GM23338 (cell line): ENCODE data around the gene KDM4B. TPM values are rescaled to one million over a fixed set of nuclear protein-coding genes. Genes with fewer than 3 reads are reported as not detected.

Experiments
- ATAC-seq: fragments of 200-7000 bp; cut with Tn5 transposase; 3 replicates; pipeline ENCODE4 v1.9.1; 2020
- DNase-seq: peaks from one replicate; pipeline ENCODE4 v3.0.0-alpha.2; 2015; ENCODE audit warnings: low spot score
- H2AFZ ChIP-seq: fragments of 200-600 bp; sonication (generic); 2 replicates; pipeline ENCODE4 v1.8.0; 2016; ENCODE audit warnings: antibody characterized with exemption, mild to moderate bottlenecking, moderate library complexity
- H3F3A ChIP-seq: fragments of 200-600 bp; sonication (generic); replicated peaks from 2 replicates; pipeline ENCODE4 v1.8.0; 2017; ENCODE audit warnings: antibody characterized with exemption, mixed run types, low read depth
- H3K27ac ChIP-seq: fragments of 200-600 bp; sonication (generic); 2 replicates; pipeline ENCODE4 v1.6.1; 2016; ENCODE audit warnings: low read depth
- H3K27me3 ChIP-seq: fragments of 200-600 bp; sonication (generic); 2 replicates; pipeline ENCODE4 v1.8.0; 2016; ENCODE audit warnings: mild to moderate bottlenecking, mixed run types, moderate library complexity; ENCODE audit not compliant: insufficient read depth
- H3K36me3 ChIP-seq: fragments of 200-600 bp; sonication (generic); 2 replicates; pipeline ENCODE4 v1.8.0; 2016; ENCODE audit warnings: mild to moderate bottlenecking; ENCODE audit not compliant: insufficient read depth
- H3K4me1 ChIP-seq: fragments of 200-600 bp; sonication (generic); 2 replicates; pipeline ENCODE4 v1.8.0; 2016; ENCODE audit warnings: mild to moderate bottlenecking, moderate library complexity; ENCODE audit not compliant: insufficient read depth
- H3K4me2 ChIP-seq: fragments of 200-600 bp; sonication (generic); 2 replicates; pipeline ENCODE4 v1.7.1; 2017; ENCODE audit warnings: mixed run types
- H3K4me3 ChIP-seq: fragments of 200-600 bp; sonication (generic); 2 replicates; pipeline ENCODE4 v1.6.1; 2016; ENCODE audit warnings: mixed run types
- H3K79me2 ChIP-seq: fragments of 200-600 bp; sonication (generic); replicated peaks from 2 replicates; pipeline ENCODE4 v1.8.0; 2017; ENCODE audit warnings: mild to moderate bottlenecking; ENCODE audit not compliant: insufficient read depth
- H3K9me2 ChIP-seq: fragments of 200-600 bp; sonication (generic); 2 replicates; pipeline ENCODE4 v1.8.0; 2017; ENCODE audit not compliant: insufficient read depth
- H4K20me1 ChIP-seq: fragments of 200-600 bp; sonication (generic); replicated peaks from 2 replicates; pipeline ENCODE4 v1.8.0; 2017; ENCODE audit warnings: mild to moderate bottlenecking; ENCODE audit not compliant: insufficient read depth
- H3K27ac Mint-ChIP-seq: 2 replicates; pipeline ENCODE4 v1.8.0; 2020; ENCODE audit warnings: inconsistent platforms, mild to moderate bottlenecking, moderate library complexity, mixed read lengths
- H3K27me3 Mint-ChIP-seq: 3 replicates; pipeline ENCODE4 v1.8.0; 2022; ENCODE audit warnings: low read depth, mild to moderate bottlenecking, moderate library complexity, mixed read lengths, inconsistent platforms; ENCODE audit not compliant: insufficient read depth, poor library complexity
- H3K36me3 Mint-ChIP-seq: 3 replicates; pipeline ENCODE4 v1.8.0; 2021; ENCODE audit warnings: low read depth, mild to moderate bottlenecking, inconsistent platforms, moderate library complexity, mixed read lengths
- H3K4me1 Mint-ChIP-seq: 3 replicates; pipeline ENCODE4 v1.8.0; 2020; ENCODE audit warnings: mild to moderate bottlenecking, inconsistent platforms, mixed read lengths
- H3K4me3 Mint-ChIP-seq: 3 replicates; pipeline ENCODE4 v1.8.0; 2021; ENCODE audit warnings: moderate library complexity, mild to moderate bottlenecking, inconsistent platforms, mixed read lengths
- H3K9me3 Mint-ChIP-seq: 3 replicates; pipeline ENCODE4 v1.8.0; 2020; ENCODE audit warnings: moderate library complexity, mild to moderate bottlenecking, inconsistent platforms, mixed read lengths
- CREB1 ChIP-seq: fragments of 250-450 bp; sonication (Bioruptor Pico); IDR thresholded peaks from 2 replicates; pipeline ENCODE4 v1.5.0; 2020; ENCODE audit warnings: low read depth, mild to moderate bottlenecking, moderate library complexity
- EZH2 ChIP-seq: fragments of 200-600 bp; sonication (generic); IDR thresholded peaks from one replicate; pipeline ENCODE4 v1.8.0; 2017; ENCODE audit warnings: antibody characterized with exemption, mild to moderate bottlenecking, low read depth; ENCODE audit not compliant: unreplicated experiment
- EZH2phosphoT487 ChIP-seq: fragments of 200-600 bp; sonication (generic); IDR thresholded peaks from one replicate; pipeline ENCODE4 v1.8.1; 2018; ENCODE audit warnings: antibody characterized with exemption; ENCODE audit not compliant: unreplicated experiment
- JUNB ChIP-seq: IDR thresholded peaks from one replicate; pipeline ENCODE4 v1.6.1; 2016; ENCODE audit warnings: antibody characterized with exemption; ENCODE audit not compliant: unreplicated experiment
- NANOG ChIP-seq: IDR thresholded peaks from 2 replicates; pipeline ENCODE4 v1.6.1; 2016; ENCODE audit warnings: antibody characterized with exemption, borderline replicate concordance
- POLR2AphosphoS5 ChIP-seq: IDR thresholded peaks from 2 replicates; pipeline ENCODE4 v1.6.1; 2016; ENCODE audit warnings: antibody characterized with exemption, low read depth
- STAT1 ChIP-seq: IDR thresholded peaks from one replicate; pipeline ENCODE4 v1.6.1; 2016; ENCODE audit warnings: antibody characterized with exemption; ENCODE audit not compliant: unreplicated experiment
- ZNF114 ChIP-seq: fragments of 250-450 bp; sonication (Bioruptor Pico); IDR thresholded peaks from 2 replicates; pipeline ENCODE4 v1.5.0; 2020; ENCODE audit warnings: mild to moderate bottlenecking, moderate library complexity
- ZNF331 ChIP-seq: fragments of 250-450 bp; sonication (Bioruptor Pico); IDR thresholded peaks from 2 replicates; pipeline ENCODE4 v1.5.0; 2020; ENCODE audit warnings: low read depth, mild to moderate bottlenecking, moderate library complexity
- polyA plus RNA-seq: library from polyadenylated mRNA; unstranded; fragments of >200 nt; fragmentation: Nextera tagmentation; extraction: Ambion mirVana; gene quantifications from 2 replicates; pipeline ENCODE4 v1.2.1, GENCODE V29; 2016
- total RNA-seq: library from RNA; depleted of rRNA; stranded (reverse); fragments of >200 nt; shearing (Covaris generic); gene quantifications from 2 replicates; pipeline ENCODE4 v1.2.3, GENCODE V29; 2014
- TF ChIP-seq, protein P1 (sequence below): IDR thresholded peaks from one replicate; pipeline ENCODE4 v1.6.1; 2018; ENCODE audit warnings: antibody characterized with exemption; ENCODE audit not compliant: unreplicated experiment
- TF ChIP-seq, protein P2 (sequence below): IDR thresholded peaks from 2 replicates; pipeline ENCODE4 v1.6.1; 2016; ENCODE audit warnings: antibody characterized with exemption
- TF ChIP-seq, protein P3 (sequence below), 2 experiments: fragments of 200-600 bp in 1 of 2; sonication (generic) in 1 of 2; conservative IDR thresholded peaks; 2 replicates each; pipeline versions ENCODE4 v1.5.1 to v1.6.1; 2016 to 2017; ENCODE audit warnings: antibody characterized with exemption in 2 of 2, low read depth in 2 of 2, mild to moderate bottlenecking in 2 of 2, moderate library complexity in 1 of 2

KDM4B gene
- total and polyA plus RNA-seq, 2 experiments from 2014 or later = 9.1 to 27.6 TPM

DNA sequence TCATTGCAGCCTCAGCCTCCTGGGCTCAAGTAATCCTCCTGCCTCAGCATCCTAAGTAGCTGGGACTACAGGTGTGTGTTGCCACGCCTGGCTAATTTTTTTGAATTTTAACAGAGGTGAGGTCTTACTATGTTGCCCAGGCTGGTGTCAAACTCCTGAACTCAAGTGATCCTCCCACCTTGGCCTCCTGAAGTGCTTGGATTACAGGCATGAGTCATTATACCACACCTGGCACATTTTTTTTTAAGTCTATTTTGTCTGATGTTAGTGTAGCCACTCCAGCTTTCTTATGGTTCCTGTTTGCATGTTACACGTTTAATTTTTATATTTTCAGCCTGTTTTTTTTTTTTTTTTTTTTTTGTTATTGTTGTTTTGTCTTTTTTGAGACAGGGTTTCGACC lies 24.8 kb downstream of the KDM4B start:
- H3K9me3 Mint-ChIP-seq = no peaks in the 10 kb centered on the region
- ATAC-seq = no peak

DNA sequence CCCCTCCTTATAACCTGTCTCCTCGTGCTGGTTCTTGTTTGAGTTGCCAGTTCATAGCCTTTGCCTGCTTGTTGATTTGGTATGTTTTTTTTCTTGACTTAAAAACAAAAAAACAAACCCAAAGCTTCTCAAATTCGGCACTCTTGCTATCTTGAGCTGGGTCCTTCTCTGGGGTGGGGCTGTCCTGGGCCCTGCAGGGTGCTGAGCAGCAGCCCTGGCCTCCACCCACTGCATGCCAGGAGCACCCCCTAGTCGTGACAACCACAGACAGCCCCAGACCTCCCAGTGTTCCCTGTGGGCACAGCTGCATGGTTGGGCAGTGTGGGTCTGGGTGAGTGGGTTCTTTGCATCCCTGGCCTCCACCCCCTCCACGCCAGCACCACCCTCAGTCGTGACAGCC lies 27.8 kb downstream of the KDM4B start:
- no peaks in the 10 kb centered on the region for H3K27me3 ChIP-seq
- peaks cover 4% of the 10 kb centered on the region; the same call in 1 of the 2 replicates for H3F3A ChIP-seq
- no peaks in the 10 kb centered on the region; the same call in 2 of the 3 replicates for H3K36me3 Mint-ChIP-seq
- H3K36me3 ChIP-seq = no peaks in the 10 kb centered on the region
- H3K4me1 ChIP-seq = no peaks in the 10 kb centered on the region
- DNase-seq (no peak), ATAC-seq (no peak)
- peaks cover 23% of the 10 kb centered on the region; the same call in 1 of the 2 replicates for H4K20me1 ChIP-seq
- H3K27ac ChIP-seq = no peak overlapping the region
- no peak overlapping the region for H3K4me2 ChIP-seq
- no peaks in the 10 kb centered on the region; the same call in 2 of the 3 replicates for H3K4me1 Mint-ChIP-seq
- no peak overlapping the region for H3K4me3 Mint-ChIP-seq
- no peaks in the 10 kb centered on the region for H3K9me2 ChIP-seq
- no peak overlapping the region for H2AFZ ChIP-seq
- no peak overlapping the region for H3K4me3 ChIP-seq
- no peaks in the 10 kb centered on the region for H3K9me3 Mint-ChIP-seq
- H3K79me2 ChIP-seq = peaks cover 74% of the 10 kb centered on the region
- peaks cover 3% of the 10 kb centered on the region for H3K27me3 Mint-ChIP-seq
- no peak overlapping the region for H3K27ac Mint-ChIP-seq
- TF ChIP-seq POLR2AphosphoS5 (no peak), ZNF114 (no peak), EZH2phosphoT487 (no peak), JUNB (no peak), STAT1 (no peak), EZH2 (no peak), NANOG (no peak), ZNF331 (CRISPR knock-in tag) (no peak), CREB1 (CRISPR knock-in tag) (no peak)
- TF ChIP-seq, protein P1, sequence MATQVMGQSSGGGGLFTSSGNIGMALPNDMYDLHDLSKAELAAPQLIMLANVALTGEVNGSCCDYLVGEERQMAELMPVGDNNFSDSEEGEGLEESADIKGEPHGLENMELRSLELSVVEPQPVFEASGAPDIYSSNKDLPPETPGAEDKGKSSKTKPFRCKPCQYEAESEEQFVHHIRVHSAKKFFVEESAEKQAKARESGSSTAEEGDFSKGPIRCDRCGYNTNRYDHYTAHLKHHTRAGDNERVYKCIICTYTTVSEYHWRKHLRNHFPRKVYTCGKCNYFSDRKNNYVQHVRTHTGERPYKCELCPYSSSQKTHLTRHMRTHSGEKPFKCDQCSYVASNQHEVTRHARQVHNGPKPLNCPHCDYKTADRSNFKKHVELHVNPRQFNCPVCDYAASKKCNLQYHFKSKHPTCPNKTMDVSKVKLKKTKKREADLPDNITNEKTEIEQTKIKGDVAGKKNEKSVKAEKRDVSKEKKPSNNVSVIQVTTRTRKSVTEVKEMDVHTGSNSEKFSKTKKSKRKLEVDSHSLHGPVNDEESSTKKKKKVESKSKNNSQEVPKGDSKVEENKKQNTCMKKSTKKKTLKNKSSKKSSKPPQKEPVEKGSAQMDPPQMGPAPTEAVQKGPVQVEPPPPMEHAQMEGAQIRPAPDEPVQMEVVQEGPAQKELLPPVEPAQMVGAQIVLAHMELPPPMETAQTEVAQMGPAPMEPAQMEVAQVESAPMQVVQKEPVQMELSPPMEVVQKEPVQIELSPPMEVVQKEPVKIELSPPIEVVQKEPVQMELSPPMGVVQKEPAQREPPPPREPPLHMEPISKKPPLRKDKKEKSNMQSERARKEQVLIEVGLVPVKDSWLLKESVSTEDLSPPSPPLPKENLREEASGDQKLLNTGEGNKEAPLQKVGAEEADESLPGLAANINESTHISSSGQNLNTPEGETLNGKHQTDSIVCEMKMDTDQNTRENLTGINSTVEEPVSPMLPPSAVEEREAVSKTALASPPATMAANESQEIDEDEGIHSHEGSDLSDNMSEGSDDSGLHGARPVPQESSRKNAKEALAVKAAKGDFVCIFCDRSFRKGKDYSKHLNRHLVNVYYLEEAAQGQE = no peak
- TF ChIP-seq, protein P2, sequence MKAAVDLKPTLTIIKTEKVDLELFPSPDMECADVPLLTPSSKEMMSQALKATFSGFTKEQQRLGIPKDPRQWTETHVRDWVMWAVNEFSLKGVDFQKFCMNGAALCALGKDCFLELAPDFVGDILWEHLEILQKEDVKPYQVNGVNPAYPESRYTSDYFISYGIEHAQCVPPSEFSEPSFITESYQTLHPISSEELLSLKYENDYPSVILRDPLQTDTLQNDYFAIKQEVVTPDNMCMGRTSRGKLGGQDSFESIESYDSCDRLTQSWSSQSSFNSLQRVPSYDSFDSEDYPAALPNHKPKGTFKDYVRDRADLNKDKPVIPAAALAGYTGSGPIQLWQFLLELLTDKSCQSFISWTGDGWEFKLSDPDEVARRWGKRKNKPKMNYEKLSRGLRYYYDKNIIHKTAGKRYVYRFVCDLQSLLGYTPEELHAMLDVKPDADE = no peak

More for the DNA sequence above, 24.8 kb downstream of the KDM4B start:
- DNase-seq = no peak
- no peak overlapping the region for H3K4me2 ChIP-seq
- H3K9me2 ChIP-seq = no peaks in the 10 kb centered on the region
- no peak overlapping the region for H3K4me3 Mint-ChIP-seq
- H3K79me2 ChIP-seq = peaks cover 92% of the 10 kb centered on the region
- peaks cover 10% of the 10 kb centered on the region for H3K27me3 Mint-ChIP-seq
- H3K4me1 Mint-ChIP-seq = peaks cover 6% of the 10 kb centered on the region; the same call in 1 of the 3 replicates
- H3K36me3 ChIP-seq = no peaks in the 10 kb centered on the region
- H3F3A ChIP-seq = no peaks in the 10 kb centered on the region; the same call in 1 of the 2 replicates
- no peak overlapping the region for H3K27ac Mint-ChIP-seq
- no peaks in the 10 kb centered on the region for H3K27me3 ChIP-seq
- H3K36me3 Mint-ChIP-seq = no peaks in the 10 kb centered on the region; the same call in 2 of the 3 replicates
- H4K20me1 ChIP-seq = peaks cover 10% of the 10 kb centered on the region; the same call in 1 of the 2 replicates
- H3K4me3 ChIP-seq = no peak overlapping the region
- no peaks in the 10 kb centered on the region for H3K4me1 ChIP-seq
- TF ChIP-seq ZNF114 (no peak), ZNF331 (CRISPR knock-in tag) (no peak)
- TF ChIP-seq, protein P3, sequence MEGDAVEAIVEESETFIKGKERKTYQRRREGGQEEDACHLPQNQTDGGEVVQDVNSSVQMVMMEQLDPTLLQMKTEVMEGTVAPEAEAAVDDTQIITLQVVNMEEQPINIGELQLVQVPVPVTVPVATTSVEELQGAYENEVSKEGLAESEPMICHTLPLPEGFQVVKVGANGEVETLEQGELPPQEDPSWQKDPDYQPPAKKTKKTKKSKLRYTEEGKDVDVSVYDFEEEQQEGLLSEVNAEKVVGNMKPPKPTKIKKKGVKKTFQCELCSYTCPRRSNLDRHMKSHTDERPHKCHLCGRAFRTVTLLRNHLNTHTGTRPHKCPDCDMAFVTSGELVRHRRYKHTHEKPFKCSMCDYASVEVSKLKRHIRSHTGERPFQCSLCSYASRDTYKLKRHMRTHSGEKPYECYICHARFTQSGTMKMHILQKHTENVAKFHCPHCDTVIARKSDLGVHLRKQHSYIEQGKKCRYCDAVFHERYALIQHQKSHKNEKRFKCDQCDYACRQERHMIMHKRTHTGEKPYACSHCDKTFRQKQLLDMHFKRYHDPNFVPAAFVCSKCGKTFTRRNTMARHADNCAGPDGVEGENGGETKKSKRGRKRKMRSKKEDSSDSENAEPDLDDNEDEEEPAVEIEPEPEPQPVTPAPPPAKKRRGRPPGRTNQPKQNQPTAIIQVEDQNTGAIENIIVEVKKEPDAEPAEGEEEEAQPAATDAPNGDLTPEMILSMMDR (conservative IDR thresholded peaks at IDR 0.05; ENCODE audit: low read depth in 2 of 2) = no peak
- no peak overlapping the region for H2AFZ ChIP-seq
- no peak overlapping the region for H3K27ac ChIP-seq
